ENCODE results near the gene PMIS2.
A peak's percentile ranks its signal among the peaks of the same experiment; 100 is the strongest.
"Not testable (repeated sequence)": the region's sequence is repeated elsewhere in the genome, so short reads cannot be mapped to it uniquely, and the experiment has no call there.

Gene PMIS2

DNA sequence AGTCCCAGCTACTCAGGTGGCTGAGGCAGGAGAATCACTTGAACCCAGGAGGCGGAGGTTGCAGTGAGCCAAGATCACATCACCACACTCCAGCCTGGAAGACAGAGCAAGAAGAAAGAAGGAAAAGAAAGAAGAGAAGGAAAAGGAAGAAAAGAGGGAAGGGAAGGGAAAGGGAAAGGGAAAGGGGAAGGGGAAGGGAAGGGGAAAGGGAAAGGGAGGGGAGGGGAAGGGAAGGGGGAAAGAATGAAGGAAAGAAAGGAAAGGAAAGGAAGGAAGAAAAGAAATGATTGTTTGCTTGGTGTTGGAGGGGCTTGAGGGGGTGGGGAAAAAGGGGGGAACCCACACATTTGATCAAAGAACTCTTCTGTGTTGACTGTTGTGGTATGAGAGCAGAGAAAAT, 10.0 kb downstream of the PMIS2 start:
- TF ChIP-seq POLR2A (IDR thresholded peaks at IDR 0.05; ENCODE audit: extremely low read depth, insufficient read length) (no peak), MYC (IDR thresholded peaks at IDR 0.05; ENCODE audit: low read depth, low read length) (no peak)
- TF ChIP-seq, protein P1, sequence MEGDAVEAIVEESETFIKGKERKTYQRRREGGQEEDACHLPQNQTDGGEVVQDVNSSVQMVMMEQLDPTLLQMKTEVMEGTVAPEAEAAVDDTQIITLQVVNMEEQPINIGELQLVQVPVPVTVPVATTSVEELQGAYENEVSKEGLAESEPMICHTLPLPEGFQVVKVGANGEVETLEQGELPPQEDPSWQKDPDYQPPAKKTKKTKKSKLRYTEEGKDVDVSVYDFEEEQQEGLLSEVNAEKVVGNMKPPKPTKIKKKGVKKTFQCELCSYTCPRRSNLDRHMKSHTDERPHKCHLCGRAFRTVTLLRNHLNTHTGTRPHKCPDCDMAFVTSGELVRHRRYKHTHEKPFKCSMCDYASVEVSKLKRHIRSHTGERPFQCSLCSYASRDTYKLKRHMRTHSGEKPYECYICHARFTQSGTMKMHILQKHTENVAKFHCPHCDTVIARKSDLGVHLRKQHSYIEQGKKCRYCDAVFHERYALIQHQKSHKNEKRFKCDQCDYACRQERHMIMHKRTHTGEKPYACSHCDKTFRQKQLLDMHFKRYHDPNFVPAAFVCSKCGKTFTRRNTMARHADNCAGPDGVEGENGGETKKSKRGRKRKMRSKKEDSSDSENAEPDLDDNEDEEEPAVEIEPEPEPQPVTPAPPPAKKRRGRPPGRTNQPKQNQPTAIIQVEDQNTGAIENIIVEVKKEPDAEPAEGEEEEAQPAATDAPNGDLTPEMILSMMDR (IDR thresholded peaks at IDR 0.05; ENCODE audit: low read depth, low read length) = no peak
- TF ChIP-seq, protein P2, sequence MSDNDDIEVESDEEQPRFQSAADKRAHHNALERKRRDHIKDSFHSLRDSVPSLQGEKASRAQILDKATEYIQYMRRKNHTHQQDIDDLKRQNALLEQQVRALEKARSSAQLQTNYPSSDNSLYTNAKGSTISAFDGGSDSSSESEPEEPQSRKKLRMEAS (IDR thresholded peaks at IDR 0.05; ENCODE audit: low read depth, low read length) = no peak
- H3K4me3 ChIP-seq (ENCODE audit: low read depth, low read length) = no peak overlapping the region
- DNase-seq (ENCODE audit: low read depth) = no peak

DNA sequence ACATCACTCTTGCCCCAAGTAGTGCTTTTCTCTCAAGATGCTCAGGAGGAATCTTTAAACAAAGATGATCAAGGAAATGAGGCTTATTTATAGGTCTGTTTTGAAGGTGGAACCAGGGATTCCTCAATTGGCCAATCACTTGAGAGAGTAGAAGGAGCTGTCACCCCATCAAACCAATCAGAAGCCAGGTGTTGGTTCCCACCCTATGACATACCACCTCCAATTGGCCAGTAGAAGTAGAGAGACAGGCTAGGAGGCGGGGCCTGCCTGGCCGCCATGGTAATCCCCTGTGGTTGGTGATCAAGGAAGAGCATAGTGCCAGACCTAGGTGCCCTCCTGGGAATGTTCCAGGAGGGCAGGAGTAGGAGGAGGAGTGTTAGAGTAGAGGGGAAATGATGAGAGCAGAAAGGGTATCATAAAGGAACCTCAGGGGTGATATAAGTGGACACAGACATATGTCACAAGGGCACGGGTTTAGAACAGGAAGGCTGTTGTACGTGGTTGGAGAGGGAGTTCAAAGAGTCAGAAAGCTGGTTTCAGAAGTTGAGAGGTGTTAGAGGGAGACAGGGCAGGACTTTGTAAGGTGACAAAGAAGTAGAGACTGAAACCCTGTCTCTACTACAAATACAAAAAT, 10.5 kb downstream of the PMIS2 start:
- DNase-seq (ENCODE audit: low read depth) = peak; percentile 36
- no peak overlapping the region for H3K4me3 ChIP-seq (ENCODE audit: low read depth, low read length)
- TF ChIP-seq, protein P1 (IDR thresholded peaks at IDR 0.05; ENCODE audit: low read depth, low read length) = no peak
- TF ChIP-seq, protein P2 (IDR thresholded peaks at IDR 0.05; ENCODE audit: low read depth, low read length) = no peak
- no peak for TF ChIP-seq POLR2A (IDR thresholded peaks at IDR 0.05; ENCODE audit: extremely low read depth, insufficient read length)

DNA sequence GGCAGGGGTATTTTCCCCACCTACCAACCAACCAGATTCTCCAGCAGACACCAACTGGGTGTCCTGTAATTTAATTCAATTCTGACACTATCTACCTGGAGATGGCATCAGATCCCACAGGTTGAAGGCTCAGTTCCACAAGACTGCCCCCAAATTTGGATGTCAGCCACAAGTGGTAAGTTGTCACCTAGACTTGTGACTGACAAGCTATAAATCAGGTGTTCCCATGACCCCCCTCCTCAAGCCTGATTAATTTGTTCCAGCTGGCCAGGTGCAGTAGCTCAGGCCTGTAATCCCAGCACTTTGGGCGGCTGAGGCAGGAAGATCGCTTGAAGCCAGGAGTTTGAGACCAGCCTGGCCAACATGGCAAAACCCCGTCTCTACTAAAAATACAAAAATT, 16.0 kb downstream of the PMIS2 start:
- no peak overlapping the region for H3K4me3 ChIP-seq (ENCODE audit: low read depth, low read length)
- no peak for DNase-seq (ENCODE audit: low read depth)
- no peak for TF ChIP-seq MYC (IDR thresholded peaks at IDR 0.05; ENCODE audit: low read depth, low read length)
- TF ChIP-seq, protein P2 (IDR thresholded peaks at IDR 0.05; ENCODE audit: low read depth, low read length) = no peak
- no peak for TF ChIP-seq POLR2A (IDR thresholded peaks at IDR 0.05; ENCODE audit: extremely low read depth, insufficient read length)
- TF ChIP-seq, protein P1 (IDR thresholded peaks at IDR 0.05; ENCODE audit: low read depth, low read length) = no peak

DNA sequence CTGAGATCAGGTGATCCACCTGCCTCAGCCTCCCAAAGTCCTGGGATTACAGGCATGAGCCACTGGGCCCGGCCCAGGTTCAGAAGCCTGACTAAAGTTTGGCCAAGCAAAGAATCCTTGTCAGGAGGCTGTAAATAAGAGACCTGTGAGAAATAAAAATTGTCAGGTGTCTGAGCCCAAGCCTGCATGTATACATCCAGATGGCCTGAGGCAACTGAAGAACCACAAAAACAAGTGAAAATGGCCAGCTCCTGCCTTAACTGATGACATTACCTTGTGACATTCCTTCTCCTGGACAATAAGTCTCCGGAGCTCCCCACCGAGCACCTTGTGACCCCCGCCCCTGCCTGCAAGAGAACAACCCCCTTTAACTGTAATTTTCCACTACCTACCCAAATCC, 18.5 kb downstream of the PMIS2 start:
- not testable (repeated sequence) for DNase-seq (ENCODE audit: low read depth)

DNA sequence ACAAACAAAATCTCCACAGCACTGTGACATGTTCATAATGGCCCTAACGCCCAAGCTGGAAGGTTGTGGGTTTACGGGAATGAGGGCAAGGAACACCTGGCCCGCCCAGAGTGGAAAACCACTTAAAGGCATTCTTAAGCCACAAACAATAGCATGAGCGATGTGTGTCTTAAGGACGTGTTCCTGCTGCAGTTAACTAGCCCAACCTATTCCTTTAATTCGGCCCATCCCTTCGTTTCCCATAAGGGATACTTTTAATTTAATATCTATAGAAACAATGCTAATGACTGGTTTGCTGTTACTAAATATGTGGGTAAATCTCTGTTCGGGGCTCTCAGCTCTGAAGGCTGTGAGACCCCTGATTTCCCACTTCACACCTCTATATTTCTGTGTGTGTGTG, 21.2 kb downstream of the PMIS2 start:
- not testable (repeated sequence) for DNase-seq (ENCODE audit: low read depth)

More for the DNA sequence above, 18.5 kb downstream of the PMIS2 start:
- H3K4me3 ChIP-seq (ENCODE audit: low read depth, low read length) = not testable (repeated sequence)

DNA sequence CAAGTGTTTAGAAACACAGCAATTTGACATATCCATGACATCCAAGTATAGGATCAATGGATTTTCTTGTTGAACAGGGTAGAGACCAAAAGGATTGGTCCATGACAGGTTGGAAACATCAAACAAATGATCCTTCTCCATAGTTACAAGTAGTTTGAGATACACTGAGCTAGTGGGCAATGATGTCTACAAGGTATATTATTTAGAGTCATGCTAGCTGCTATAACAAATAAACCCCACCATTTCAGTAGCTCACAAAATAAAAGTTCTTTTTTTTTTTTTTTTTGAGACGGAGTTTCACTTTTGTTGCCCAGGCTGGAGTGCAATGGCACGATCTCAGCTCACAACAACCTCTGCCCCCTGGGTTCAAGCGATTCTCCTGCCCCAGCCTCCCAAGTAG, 21.7 kb downstream of the PMIS2 start:
- TF ChIP-seq, protein P2 (IDR thresholded peaks at IDR 0.05; ENCODE audit: low read depth, low read length) = no peak
- TF ChIP-seq, protein P1 (IDR thresholded peaks at IDR 0.05; ENCODE audit: low read depth, low read length) = no peak
- TF ChIP-seq MYC (IDR thresholded peaks at IDR 0.05; ENCODE audit: low read depth, low read length) (no peak), POLR2A (IDR thresholded peaks at IDR 0.05; ENCODE audit: extremely low read depth, insufficient read length) (no peak)
- DNase-seq (ENCODE audit: low read depth) = no peak

More for the DNA sequence above, 21.2 kb downstream of the PMIS2 start:
- not testable (repeated sequence) for H3K4me3 ChIP-seq (ENCODE audit: low read depth, low read length)

DNA sequence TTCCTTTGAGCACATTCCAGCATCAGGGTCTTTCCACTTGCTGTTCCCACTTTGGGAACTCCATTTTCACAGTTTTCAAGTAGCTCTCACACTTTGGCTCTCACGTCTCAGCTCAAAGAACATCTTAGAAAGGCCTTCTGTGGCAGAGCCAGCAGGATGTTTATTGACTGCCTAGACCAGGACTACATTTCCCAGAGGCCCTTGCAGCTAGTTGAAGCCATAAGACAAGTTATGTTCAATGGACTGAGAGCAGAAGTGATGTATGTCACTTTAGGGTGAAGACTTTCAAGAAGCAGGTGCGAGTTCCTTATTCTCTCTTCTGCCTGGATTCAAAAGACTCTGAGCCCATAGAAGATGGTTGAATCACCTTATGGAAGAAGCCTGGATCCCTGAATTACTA, 22.3 kb downstream of the PMIS2 start:
- H3K4me3 ChIP-seq (ENCODE audit: low read depth, low read length) = no peak overlapping the region
- peak; percentile 16 for DNase-seq (ENCODE audit: low read depth)
- TF ChIP-seq, protein P2 (IDR thresholded peaks at IDR 0.05; ENCODE audit: low read depth, low read length) = no peak
- no peak for TF ChIP-seq MYC (IDR thresholded peaks at IDR 0.05; ENCODE audit: low read depth, low read length)
- TF ChIP-seq, protein P1 (IDR thresholded peaks at IDR 0.05; ENCODE audit: low read depth, low read length) = no peak
- TF ChIP-seq POLR2A (IDR thresholded peaks at IDR 0.05; ENCODE audit: extremely low read depth, insufficient read length) = no peak

More for the DNA sequence above, 21.7 kb downstream of the PMIS2 start:
- no peak overlapping the region for H3K4me3 ChIP-seq (ENCODE audit: low read depth, low read length)

Data from NB4 (cell line).